Ishikawa (cell line): ENCODE measurements around the gene SV2C.

ENCODE experiments used
- CEBPB ChIP-seq: IDR thresholded peaks from 2 replicates; pipeline ENCODE4 v1.6.1; 2012
- CREB1 ChIP-seq: IDR thresholded peaks from 2 replicates; pipeline ENCODE4 v1.6.1; 2012; ENCODE audit warnings: low read depth
- EGR1 ChIP-seq: IDR thresholded peaks from 2 replicates; pipeline ENCODE4 v1.6.1; 2012
- EP300 ChIP-seq: IDR thresholded peaks from 2 replicates; pipeline ENCODE4 v1.6.1; 2012; ENCODE audit warnings: borderline replicate concordance
- FOXM1 ChIP-seq: IDR thresholded peaks from 2 replicates; pipeline ENCODE4 v1.6.1; 2012; ENCODE audit warnings: low read depth, borderline replicate concordance
- MAX ChIP-seq: IDR thresholded peaks from 2 replicates; pipeline ENCODE4 v1.6.1; 2012
- NFIC ChIP-seq: IDR thresholded peaks from 2 replicates; pipeline ENCODE4 v1.6.1; 2012
- RAD21 ChIP-seq: IDR thresholded peaks from 2 replicates; pipeline ENCODE4 v1.6.1; 2012; ENCODE audit warnings: low read depth
- REST ChIP-seq: IDR thresholded peaks from 2 replicates; pipeline ENCODE4 v1.6.1; 2012; ENCODE audit warnings: low read depth, mild to moderate bottlenecking
- TAF1 ChIP-seq: IDR thresholded peaks from 2 replicates; pipeline ENCODE4 v1.6.1; 2012; ENCODE audit warnings: low read depth, mild to moderate bottlenecking
- TCF12 ChIP-seq: IDR thresholded peaks from 2 replicates; pipeline ENCODE4 v1.6.1; 2012; ENCODE audit warnings: low read depth
- TEAD4 ChIP-seq: IDR thresholded peaks from 2 replicates; pipeline ENCODE4 v1.6.1; 2012
- USF1 ChIP-seq: IDR thresholded peaks from 2 replicates; pipeline ENCODE4 v1.6.1; 2012
- YY1 ChIP-seq: IDR thresholded peaks from 2 replicates; pipeline ENCODE4 v1.6.1; 2012; ENCODE audit warnings: low read depth
- ZBTB7A ChIP-seq: IDR thresholded peaks from 2 replicates; pipeline ENCODE4 v1.6.1; 2012; ENCODE audit warnings: low read depth

Gene SV2C

GRCh38 chr5:76240336-76240735 lies 157.2 kb downstream of the SV2C start:
- TF ChIP-seq ZBTB7A (no peak), CREB1 (no peak), FOXM1 (no peak), RAD21 (no peak), YY1 (no peak), TEAD4 (no peak), USF1 (no peak), EGR1 (no peak), MAX (no peak), CEBPB (no peak), EP300 (no peak), NFIC (no peak), TCF12 (no peak), REST (no peak), TAF1 (no peak)

- TF ChIP-seq TEAD4 (no peak), CREB1 (no peak), RAD21 (no peak), TCF12 (no peak), TAF1 (no peak), CEBPB (no peak), EP300 (no peak), MAX (no peak), FOXM1 (no peak), YY1 (no peak), NFIC (no peak), USF1 (no peak), EGR1 (no peak)
Measured at GRCh38 chr5:76245590-76245989, 162.4 kb downstream of the SV2C start.

- no peak for TF ChIP-seq RAD21
- no peak for TF ChIP-seq USF1
- TF ChIP-seq EGR1 = no peak
- no peak for TF ChIP-seq TEAD4
- TF ChIP-seq CREB1 = no peak
- TF ChIP-seq ZBTB7A = no peak
- no peak for TF ChIP-seq FOXM1
- TF ChIP-seq EP300 = no peak
Measured at GRCh38 chr5:76249621-76250020, 166.4 kb downstream of the SV2C start.

- TF ChIP-seq FOXM1 (no peak), CEBPB (no peak), RAD21 (no peak)
Measured at GRCh38 chr5:76250463-76250862, 167.3 kb downstream of the SV2C start.

- no peak for TF ChIP-seq RAD21
- no peak for TF ChIP-seq ZBTB7A
Measured at GRCh38 chr5:76251656-76252055, 168.5 kb downstream of the SV2C start.

GRCh38 chr5:76252437-76252836 lies 169.3 kb downstream of the SV2C start:
- no peak for TF ChIP-seq EGR1
- no peak for TF ChIP-seq ZBTB7A
- TF ChIP-seq MAX = no peak
- no peak for TF ChIP-seq EP300
- TF ChIP-seq USF1 = no peak
- TF ChIP-seq CREB1 = no peak
- no peak for TF ChIP-seq RAD21
- TF ChIP-seq NFIC = no peak
- no peak for TF ChIP-seq TEAD4
- TF ChIP-seq TAF1 = no peak
- no peak for TF ChIP-seq CEBPB
- TF ChIP-seq FOXM1 = no peak
